ENCODE measurements around the gene HS6ST3.
"Not testable (repeated sequence)": the region's sequence is repeated elsewhere in the genome, so short reads cannot be mapped to it uniquely, and the experiment has no call there.

HS6ST3 gene

DNA sequence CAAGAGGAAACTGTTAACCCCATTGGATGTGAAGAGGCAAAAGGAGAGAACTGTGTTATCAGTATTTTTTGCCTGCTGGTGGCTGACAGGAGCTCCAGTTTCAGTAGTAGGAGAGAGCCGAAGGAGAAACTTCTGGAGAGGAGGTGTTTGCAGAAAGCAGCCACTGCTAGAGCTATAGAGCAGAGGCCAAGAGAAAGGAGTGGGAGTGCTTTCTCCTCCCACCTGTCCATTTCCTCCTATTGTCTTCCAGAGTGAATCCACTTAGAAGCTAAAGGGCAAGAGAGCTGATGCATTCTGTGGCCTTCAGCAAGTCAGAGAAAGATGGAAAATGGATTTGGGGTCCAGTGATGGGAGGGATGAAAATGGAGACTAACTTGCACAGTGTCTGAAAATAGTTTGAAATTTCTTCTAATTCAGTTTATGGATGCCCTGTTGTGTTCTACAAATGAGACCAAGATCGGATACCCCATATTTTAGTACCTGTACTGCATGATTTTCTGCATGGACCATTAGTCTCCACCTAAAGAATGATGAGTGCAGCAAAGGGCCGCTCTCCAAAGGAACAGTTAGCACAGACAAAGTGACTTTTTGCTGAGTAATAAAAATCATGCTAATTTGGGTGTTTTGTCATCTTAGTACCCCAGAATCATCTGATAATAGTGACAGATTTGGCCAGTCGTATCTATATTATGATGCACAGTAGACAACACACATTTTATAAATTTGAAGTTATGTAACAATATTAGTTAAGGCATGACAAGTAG, 10.7 kb downstream of the HS6ST3 start:
- FAIRE-seq, result no peak
- TF ChIP-seq POLR2A (IDR thresholded peaks at IDR 0.05; ENCODE audit: low read depth, low read length) (no peak), TAF1 (IDR thresholded peaks at IDR 0.05; ENCODE audit: borderline replicate concordance, low read depth, low read length) (no peak), POLR2AphosphoS5 (IDR thresholded peaks at IDR 0.05; ENCODE audit: low read depth, low read length) (no peak)
- DNase-seq (ENCODE audit: insufficient read length), result no peak

GRCh38 chr13:96104516-96104915, 14.6 kb downstream of the HS6ST3 start:
- no peak for DNase-seq (ENCODE audit: insufficient read length)

DNA sequence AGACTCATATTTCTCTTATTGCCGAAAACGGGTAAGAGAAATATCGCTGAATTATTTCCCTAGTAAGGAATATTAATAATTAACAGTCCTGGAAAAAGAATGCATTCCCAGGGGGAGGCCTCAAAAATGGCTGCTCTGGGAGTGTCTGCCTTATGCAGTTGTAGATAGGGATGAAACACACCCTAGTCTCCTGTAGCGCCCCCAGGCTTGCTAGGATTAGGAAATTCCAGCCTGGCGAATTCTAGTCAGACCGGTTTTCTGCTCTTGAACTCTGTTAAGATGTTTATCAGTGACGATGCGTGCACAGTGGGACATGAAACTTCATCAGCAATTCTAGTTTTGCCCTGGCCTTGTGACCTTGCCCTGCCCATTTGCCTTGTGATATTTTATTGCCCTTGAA, 18.2 kb downstream of the HS6ST3 start:
- not testable (repeated sequence) for DNase-seq (ENCODE audit: insufficient read length); FAIRE-seq

More at GRCh38 chr13:96104516-96104915, 14.6 kb downstream of the HS6ST3 start:
- no peak for FAIRE-seq
- TF ChIP-seq TAF1 (IDR thresholded peaks at IDR 0.05; ENCODE audit: borderline replicate concordance, low read depth, low read length), result no peak
- TF ChIP-seq POLR2A (IDR thresholded peaks at IDR 0.05; ENCODE audit: low read depth, low read length), result no peak
- no peak for TF ChIP-seq POLR2AphosphoS5 (IDR thresholded peaks at IDR 0.05; ENCODE audit: low read depth, low read length)

DNA sequence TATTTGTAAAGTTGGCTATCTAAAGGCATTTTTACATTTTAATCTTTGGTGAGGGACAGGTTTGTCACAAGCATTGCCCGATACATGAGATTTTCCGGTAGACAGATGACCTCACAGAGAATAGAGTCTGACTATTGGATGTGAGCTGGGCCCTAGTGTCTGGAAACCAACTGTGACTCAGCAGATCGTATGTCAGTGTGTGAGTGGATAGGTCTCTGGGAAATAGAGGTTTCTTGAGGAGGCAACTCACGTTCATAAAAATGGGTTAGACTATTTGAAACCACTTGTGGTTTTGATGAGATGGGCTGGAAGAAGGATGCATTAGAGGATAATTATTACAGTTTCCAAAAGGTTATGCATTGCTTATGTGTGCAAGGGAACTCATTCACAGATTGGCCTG, 19.2 kb downstream of the HS6ST3 start:
- TF ChIP-seq POLR2A (IDR thresholded peaks at IDR 0.05; ENCODE audit: low read depth, low read length) (no peak), TAF1 (IDR thresholded peaks at IDR 0.05; ENCODE audit: borderline replicate concordance, low read depth, low read length) (no peak)
- DNase-seq (ENCODE audit: insufficient read length), result no peak
- FAIRE-seq, result no peak

DNA sequence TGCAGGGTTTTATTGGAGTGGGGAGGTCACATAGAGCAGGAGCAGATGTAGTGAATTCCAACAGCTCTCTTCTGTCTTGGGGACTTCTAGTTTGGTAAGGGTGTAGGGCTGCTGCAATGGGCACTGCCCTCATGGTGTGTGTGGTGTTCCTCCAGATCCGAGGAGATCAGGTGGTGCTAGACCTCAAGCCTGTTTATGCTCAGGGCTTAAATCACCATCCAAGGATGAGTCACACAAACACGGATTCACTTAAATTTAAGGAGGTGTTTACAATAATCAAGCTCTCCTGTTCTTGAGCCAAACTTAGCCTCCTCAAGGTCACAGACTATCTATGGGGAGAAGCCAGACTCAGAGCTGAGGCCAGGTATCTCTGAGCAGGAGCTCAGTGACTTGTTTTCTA, 23.0 kb downstream of the HS6ST3 start:
- no peak for TF ChIP-seq POLR2AphosphoS5 (IDR thresholded peaks at IDR 0.05; ENCODE audit: low read depth, low read length)
- DNase-seq (ENCODE audit: insufficient read length) (no peak), FAIRE-seq (no peak)

DNA sequence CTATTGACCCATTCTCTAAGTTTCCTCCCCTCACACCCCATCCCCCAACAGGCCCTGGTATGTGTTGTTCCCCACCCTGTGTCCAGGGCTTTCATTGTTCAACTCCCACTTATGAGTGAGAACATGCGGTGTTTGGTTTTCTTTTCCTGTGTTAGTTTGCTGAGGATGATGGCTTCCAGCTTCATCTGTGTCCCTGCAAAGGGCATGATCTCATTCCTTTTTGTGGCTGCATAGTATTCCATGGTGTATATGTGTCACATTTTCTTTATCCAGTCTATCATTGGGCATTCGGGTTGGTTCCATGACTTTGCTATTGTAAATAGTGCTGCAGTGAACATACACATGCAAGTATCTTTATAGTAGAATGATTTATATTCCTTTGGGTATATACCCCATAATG, 25.5 kb downstream of the HS6ST3 start:
- not testable (repeated sequence) for FAIRE-seq; DNase-seq (ENCODE audit: insufficient read length)

DNA sequence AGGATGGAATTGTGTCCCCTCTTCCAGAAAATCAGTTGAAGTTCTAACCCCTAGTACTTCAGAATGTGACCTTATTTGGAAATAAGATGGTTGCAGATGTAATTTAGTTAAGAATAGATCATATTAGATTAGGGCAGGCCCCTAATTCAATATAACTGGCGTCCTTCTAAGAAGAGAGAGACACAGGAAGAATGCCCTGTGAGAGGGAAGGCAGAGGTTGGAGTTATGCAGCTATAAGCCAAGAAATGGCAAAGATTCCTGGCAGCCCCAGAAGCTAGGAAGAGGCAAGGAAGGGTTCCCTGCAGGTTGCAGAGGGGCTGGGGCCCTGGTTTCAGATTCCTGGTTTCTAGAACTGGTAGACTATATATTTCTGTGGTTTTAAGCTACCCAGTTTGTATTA, 30.0 kb downstream of the HS6ST3 start:
- DNase-seq (ENCODE audit: insufficient read length), result no peak
- TF ChIP-seq POLR2AphosphoS5 (IDR thresholded peaks at IDR 0.05; ENCODE audit: low read depth, low read length) (no peak), TAF1 (IDR thresholded peaks at IDR 0.05; ENCODE audit: borderline replicate concordance, low read depth, low read length) (no peak), POLR2A (IDR thresholded peaks at IDR 0.05; ENCODE audit: low read depth, low read length) (no peak)

GRCh38 chr13:96130818-96131340, 41.0 kb downstream of the HS6ST3 start:
- DNase-seq (ENCODE audit: insufficient read length) (no peak), FAIRE-seq (no peak)
- TF ChIP-seq POLR2A (IDR thresholded peaks at IDR 0.05; ENCODE audit: low read depth, low read length) (no peak), POLR2AphosphoS5 (IDR thresholded peaks at IDR 0.05; ENCODE audit: low read depth, low read length) (no peak), TAF1 (IDR thresholded peaks at IDR 0.05; ENCODE audit: borderline replicate concordance, low read depth, low read length) (no peak)

More for the DNA sequence above, 30.0 kb downstream of the HS6ST3 start:
- no peak for FAIRE-seq

GRCh38 chr13:96141032-96141431, 51.1 kb downstream of the HS6ST3 start:
- TF ChIP-seq POLR2A (IDR thresholded peaks at IDR 0.05; ENCODE audit: low read depth, low read length), result no peak
- no peak for TF ChIP-seq POLR2AphosphoS5 (IDR thresholded peaks at IDR 0.05; ENCODE audit: low read depth, low read length)
- no peak for TF ChIP-seq TAF1 (IDR thresholded peaks at IDR 0.05; ENCODE audit: borderline replicate concordance, low read depth, low read length)
- FAIRE-seq, result no peak
- no peak for DNase-seq (ENCODE audit: insufficient read length)

DNA sequence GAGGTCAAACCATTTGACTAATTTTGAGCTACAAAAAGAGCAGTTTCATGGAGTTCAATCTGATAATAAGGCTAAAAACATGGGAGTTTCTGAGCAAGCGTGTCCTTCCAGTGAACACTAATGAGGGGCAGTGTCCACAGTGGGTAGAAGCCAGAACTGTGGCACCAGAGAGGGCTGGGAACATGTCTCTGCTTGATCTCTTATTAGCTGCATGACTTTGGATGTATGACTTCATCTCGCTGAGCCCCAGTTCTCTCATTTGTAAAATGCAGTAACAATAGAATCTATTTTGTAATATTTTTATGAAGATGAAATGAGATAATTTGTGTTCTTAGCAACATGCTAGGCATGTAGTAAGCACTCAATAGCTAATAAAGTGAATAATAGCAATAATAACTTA, 69.8 kb downstream of the HS6ST3 start:
- no peak for DNase-seq (ENCODE audit: insufficient read length)

GRCh38 chr13:96161141-96161540, 71.2 kb downstream of the HS6ST3 start:
- TF ChIP-seq TAF1 (IDR thresholded peaks at IDR 0.05; ENCODE audit: borderline replicate concordance, low read depth, low read length) (no peak), POLR2A (IDR thresholded peaks at IDR 0.05; ENCODE audit: low read depth, low read length) (no peak), POLR2AphosphoS5 (IDR thresholded peaks at IDR 0.05; ENCODE audit: low read depth, low read length) (no peak)
- FAIRE-seq (no peak), DNase-seq (ENCODE audit: insufficient read length) (no peak)

More for the DNA sequence above, 69.8 kb downstream of the HS6ST3 start:
- FAIRE-seq, result no peak
- no peak for TF ChIP-seq TAF1 (IDR thresholded peaks at IDR 0.05; ENCODE audit: borderline replicate concordance, low read depth, low read length)
- no peak for TF ChIP-seq POLR2A (IDR thresholded peaks at IDR 0.05; ENCODE audit: low read depth, low read length)
- no peak for TF ChIP-seq POLR2AphosphoS5 (IDR thresholded peaks at IDR 0.05; ENCODE audit: low read depth, low read length)

- FAIRE-seq (no peak), DNase-seq (ENCODE audit: insufficient read length) (no peak)
- TF ChIP-seq POLR2A (IDR thresholded peaks at IDR 0.05; ENCODE audit: low read depth, low read length) (no peak), POLR2AphosphoS5 (IDR thresholded peaks at IDR 0.05; ENCODE audit: low read depth, low read length) (no peak), TAF1 (IDR thresholded peaks at IDR 0.05; ENCODE audit: borderline replicate concordance, low read depth, low read length) (no peak)
These were observed 75.9 kb downstream of the HS6ST3 start for GRCh38 chr13:96165840-96166239.

DNA sequence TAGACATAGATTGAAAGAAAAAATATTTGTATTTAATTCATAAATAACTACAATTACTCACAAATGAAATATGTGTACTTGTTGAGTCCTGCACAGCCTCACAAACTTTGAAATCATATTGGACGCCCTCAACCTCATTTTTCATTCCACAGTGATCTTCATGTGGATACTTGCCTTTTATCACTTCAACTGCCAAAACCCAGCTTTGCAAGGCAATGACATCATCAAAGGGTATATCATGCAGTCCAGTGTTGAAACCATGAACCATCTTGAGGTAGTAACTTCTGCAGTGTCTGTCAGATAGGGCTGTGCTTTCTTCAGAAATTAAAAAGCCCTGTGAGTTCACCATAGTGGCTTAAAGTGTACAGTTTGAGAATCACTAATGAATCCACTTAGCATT, 82.2 kb downstream of the HS6ST3 start:
- FAIRE-seq, result no peak
- no peak for TF ChIP-seq POLR2AphosphoS5 (IDR thresholded peaks at IDR 0.05; ENCODE audit: low read depth, low read length)
- no peak for TF ChIP-seq POLR2A (IDR thresholded peaks at IDR 0.05; ENCODE audit: low read depth, low read length)
- no peak for TF ChIP-seq TAF1 (IDR thresholded peaks at IDR 0.05; ENCODE audit: borderline replicate concordance, low read depth, low read length)

More for the DNA sequence above, 82.2 kb downstream of the HS6ST3 start:
- DNase-seq (ENCODE audit: insufficient read length), result no peak

Data from GM12892 (cell line).